Suprapubic skin (tissue), 4 donors: ENCODE data around the gene CEP83.

Source experiments
- POLR2A ChIP-seq, 2 donors: fragments of 450-650 bp; IDR thresholded peaks; one replicate each; pipeline ENCODE4 v1.6.1; 2017; ENCODE audit warnings: antibody characterized with exemption in 2 of 2, mild to moderate bottlenecking in 2 of 2, moderate library complexity in 2 of 2
- POLR2AphosphoS5 ChIP-seq, 3 donors: sonication (generic); formaldehyde crosslinking; IDR thresholded peaks; one replicate each; pipeline ENCODE4 v1.6.1; 2017; ENCODE audit warnings: antibody characterized with exemption in 3 of 3
- TF ChIP-seq, protein P1 (sequence below), 2 donors: fragments of 200-600 bp in 1 of 2; fragments of 450-650 bp in 1 of 2; sonication (generic) in 1 of 2; IDR thresholded peaks; one replicate each; pipeline ENCODE4 v1.5.1; 2016 to 2019; ENCODE audit warnings: antibody characterized with exemption in 2 of 2, mild to moderate bottlenecking in 1 of 2, moderate library complexity in 1 of 2

DNA sequence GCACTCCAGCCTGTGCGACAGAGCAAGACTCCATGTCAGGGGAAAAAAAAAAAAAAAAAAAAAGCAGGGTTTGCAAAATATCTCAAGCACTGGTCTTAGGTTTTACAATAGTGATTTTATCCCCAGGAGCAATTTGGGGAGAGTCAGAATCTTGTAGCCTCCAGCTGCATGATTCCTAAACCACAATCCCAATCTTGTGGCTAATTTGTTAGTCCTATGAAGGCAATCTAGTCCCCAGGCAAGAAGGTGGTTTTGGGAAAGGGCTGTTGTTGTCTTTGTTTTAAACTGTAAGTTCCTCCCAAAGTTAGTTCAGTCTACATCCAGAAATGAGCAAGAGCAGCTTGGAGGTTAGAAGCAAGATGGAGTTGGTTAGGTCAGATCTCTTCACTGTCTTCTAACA is 175.6 kb downstream of the CEP83 start:
- TF ChIP-seq, protein P1, sequence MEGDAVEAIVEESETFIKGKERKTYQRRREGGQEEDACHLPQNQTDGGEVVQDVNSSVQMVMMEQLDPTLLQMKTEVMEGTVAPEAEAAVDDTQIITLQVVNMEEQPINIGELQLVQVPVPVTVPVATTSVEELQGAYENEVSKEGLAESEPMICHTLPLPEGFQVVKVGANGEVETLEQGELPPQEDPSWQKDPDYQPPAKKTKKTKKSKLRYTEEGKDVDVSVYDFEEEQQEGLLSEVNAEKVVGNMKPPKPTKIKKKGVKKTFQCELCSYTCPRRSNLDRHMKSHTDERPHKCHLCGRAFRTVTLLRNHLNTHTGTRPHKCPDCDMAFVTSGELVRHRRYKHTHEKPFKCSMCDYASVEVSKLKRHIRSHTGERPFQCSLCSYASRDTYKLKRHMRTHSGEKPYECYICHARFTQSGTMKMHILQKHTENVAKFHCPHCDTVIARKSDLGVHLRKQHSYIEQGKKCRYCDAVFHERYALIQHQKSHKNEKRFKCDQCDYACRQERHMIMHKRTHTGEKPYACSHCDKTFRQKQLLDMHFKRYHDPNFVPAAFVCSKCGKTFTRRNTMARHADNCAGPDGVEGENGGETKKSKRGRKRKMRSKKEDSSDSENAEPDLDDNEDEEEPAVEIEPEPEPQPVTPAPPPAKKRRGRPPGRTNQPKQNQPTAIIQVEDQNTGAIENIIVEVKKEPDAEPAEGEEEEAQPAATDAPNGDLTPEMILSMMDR (IDR thresholded peaks at IDR 0.05) = no peak
- TF ChIP-seq POLR2AphosphoS5 (IDR thresholded peaks at IDR 0.05) = no peak
- no peak for TF ChIP-seq POLR2A (IDR thresholded peaks at IDR 0.05)
